B cell (primary cell): ENCODE data around the gene PHACTR4. TPM values are rescaled to one million over a fixed set of nuclear protein-coding genes. Genes with fewer than 3 reads are reported as not detected.
"Not testable (repeated sequence)": the region's sequence is repeated elsewhere in the genome, so short reads cannot be mapped to it uniquely, and the experiment has no call there.

Experiments
- ATAC-seq: fragments of 200-7000 bp; cut with Tn5 transposase; one replicate; pipeline ENCODE4 v1.10.0; 2021; ENCODE audit warnings: low read depth, mild to moderate bottlenecking, moderate number of reproducible peaks, moderate library complexity
- CTCF ChIA-PET: fragments of 350-600 bp; sonication (Branson Sonifier 250); formaldehyde crosslinking; loops from one replicate; lab custom pipeline; 2021; ENCODE audit warnings: antibody characterized with exemption, inconsistent platforms; lab: Charles Lee
- POLR2A ChIA-PET: fragments of 350-600 bp; sonication (Branson Sonifier 250); formaldehyde crosslinking; loops from one replicate; lab custom pipeline; 2021; ENCODE audit warnings: antibody characterized with exemption; lab: Charles Lee
- DNase-seq: peaks from one replicate; pipeline ENCODE4 v3.0.0; 2013
- H2AFZ ChIP-seq: 2 replicates; pipeline ENCODE4 v1.6.1; 2012; ENCODE audit warnings: mild to moderate bottlenecking, low read depth, low read length; ENCODE audit not compliant: insufficient read depth, poor library complexity, severe bottlenecking
- H3K27ac ChIP-seq, 2 donors: 1 replicate in 1 of 2; 2 replicates in 1 of 2; pipeline ENCODE4 v1.5.1; 2012 to 2013; ENCODE audit warnings: low read length in 2 of 2, mild to moderate bottlenecking in 2 of 2, moderate library complexity in 1 of 2
- H3K27me3 ChIP-seq, 4 experiments: fragments of 200-600 bp in 1 of 4; sonication (generic) in 1 of 4; replicated peaks in 1 of 4; 1 replicate in 2 of 4; 2 replicates in 2 of 4; pipeline versions ENCODE4 v1.6.1 to v1.7.0; 2013 to 2016; ENCODE audit warnings: low read length in 3 of 4, mild to moderate bottlenecking in 2 of 4, mixed read lengths in 1 of 4, moderate library complexity in 1 of 4; ENCODE audit not compliant: insufficient read depth in 4 of 4, control insufficient read depth in 3 of 4; ENCODE audit errors: control extremely low read depth in 1 of 4
- H3K36me3 ChIP-seq, 2 experiments: replicated peaks in 1 of 2; 1 replicate in 1 of 2; 2 replicates in 1 of 2; pipeline versions ENCODE4 v1.6.1 to v1.7.1; 2013; ENCODE audit warnings: low read length in 1 of 2; ENCODE audit not compliant: insufficient read depth in 2 of 2, control insufficient read depth in 1 of 2; ENCODE audit errors: control extremely low read depth in 1 of 2, extremely low read depth in 1 of 2
- H3K4me1 ChIP-seq, 2 donors: fragments of 200-600 bp in 1 of 2; sonication (generic) in 1 of 2; 1 replicate in 1 of 2; 2 replicates in 1 of 2; pipeline versions ENCODE4 v1.5.1 to v1.6.1; 2013 to 2017; ENCODE audit warnings: low read length in 2 of 2; ENCODE audit not compliant: control insufficient read depth in 2 of 2, insufficient read depth in 2 of 2
- H3K4me2 ChIP-seq: replicated peaks from 2 replicates; pipeline ENCODE3; 2012; ENCODE audit warnings: mild to moderate bottlenecking, low read depth, low read length; ENCODE audit not compliant: poor library complexity, severe bottlenecking
- H3K4me3 ChIP-seq, 5 experiments: fragments of 200-600 bp in 1 of 5; sonication (generic) in 1 of 5; 1 replicate in 3 of 5; 2 replicates in 2 of 5; pipeline versions ENCODE4 v1.5.1 to v1.7.0; 2011 to 2016; ENCODE audit warnings: low read length in 4 of 5, mild to moderate bottlenecking in 4 of 5, low read depth in 2 of 5, control low read depth in 1 of 5, moderate library complexity in 1 of 5; ENCODE audit not compliant: insufficient read depth in 1 of 5; ENCODE audit errors: control extremely low read depth in 1 of 5, extremely low read depth in 1 of 5
- H3K79me2 ChIP-seq: fragments of 200-600 bp; sonication (generic); one replicate; pipeline ENCODE4 v1.6.0; 2016; ENCODE audit warnings: low read length; ENCODE audit not compliant: control insufficient read depth, insufficient read depth
- H3K9ac ChIP-seq: fragments of 200-600 bp; sonication (generic); 2 replicates; pipeline ENCODE4 v1.6.1; 2017; ENCODE audit warnings: mild to moderate bottlenecking, low read length, moderate library complexity
- H3K9me3 ChIP-seq, 3 donors: one replicate each; pipeline versions ENCODE4 v1.6.1 to v1.7.1; 2013; ENCODE audit warnings: low read length in 2 of 3; ENCODE audit not compliant: control insufficient read depth in 2 of 3, insufficient read depth in 1 of 3; ENCODE audit errors: control extremely low read depth in 1 of 3
- H4K20me1 ChIP-seq: 2 replicates; pipeline ENCODE4 v1.6.0; 2012; ENCODE audit warnings: mild to moderate bottlenecking, low read length; ENCODE audit not compliant: insufficient read depth, control insufficient read depth, poor library complexity, severe bottlenecking
- H3K27ac Mint-ChIP-seq: one replicate; pipeline ENCODE4 v1.8.0; 2021; ENCODE audit warnings: mixed read lengths
- H3K27me3 Mint-ChIP-seq: one replicate; pipeline ENCODE4 v1.8.0; 2021; ENCODE audit warnings: mixed read lengths
- H3K4me1 Mint-ChIP-seq: one replicate; pipeline ENCODE4 v1.8.0; 2021; ENCODE audit warnings: mixed read lengths
- H3K4me3 Mint-ChIP-seq: one replicate; pipeline ENCODE4 v1.8.0; 2021; ENCODE audit warnings: mixed read lengths
- H3K9me3 Mint-ChIP-seq: one replicate; pipeline ENCODE4 v1.8.0; 2022; ENCODE audit warnings: mixed read lengths; ENCODE audit not compliant: insufficient read depth
- EZH2 ChIP-seq: IDR thresholded peaks from 2 replicates; pipeline ENCODE4 v1.6.1; 2012; ENCODE audit warnings: borderline replicate concordance, low read depth, mild to moderate bottlenecking, moderate library complexity, low read length; ENCODE audit not compliant: insufficient read depth, poor library complexity, severe bottlenecking
- WGBS: methylation state at CpG from one replicate; pipeline ENCODE4 v1.1.5; 2013; ENCODE audit warnings: missing lambda C conversion rate; ENCODE audit not compliant: insufficient coverage; 5-methylcytosine and 5-hydroxymethylcytosine counted together
- intact Hi-C: fragments of 100-400 bp; cut with micrococcal nuclease; formaldehyde crosslinking; loops from one replicate; pipeline ENCODE4 v1.10.0; 2022
- polyA plus RNA-seq: library from polyadenylated mRNA; depleted of rRNA; stranded (reverse); fragments of >200 nt; gene quantifications from 2 replicates; pipeline ENCODE4 v1.2.3, GENCODE V29; 2012
- total RNA-seq, 2 donors: library from RNA; stranded (reverse); fragments of 120-200 nt in 1 of 2; gene quantifications; 1 replicate in 1 of 2; 2 replicates in 1 of 2; pipeline versions ENCODE4 v1.2.3 to v1.2.4, GENCODE V29; 2013 to 2022
- TF ChIP-seq, protein P1 (sequence below): fragments of 200-600 bp; IDR thresholded peaks from one replicate; pipeline ENCODE4 v1.8.0; 2022; ENCODE audit warnings: antibody characterized with exemption, mild to moderate bottlenecking

PHACTR4 gene
- total and polyA plus RNA-seq, 2 donors (not counting 1 experiment from before 2014, with no cell fraction given): 9.8 to 41.6 TPM

DNA sequence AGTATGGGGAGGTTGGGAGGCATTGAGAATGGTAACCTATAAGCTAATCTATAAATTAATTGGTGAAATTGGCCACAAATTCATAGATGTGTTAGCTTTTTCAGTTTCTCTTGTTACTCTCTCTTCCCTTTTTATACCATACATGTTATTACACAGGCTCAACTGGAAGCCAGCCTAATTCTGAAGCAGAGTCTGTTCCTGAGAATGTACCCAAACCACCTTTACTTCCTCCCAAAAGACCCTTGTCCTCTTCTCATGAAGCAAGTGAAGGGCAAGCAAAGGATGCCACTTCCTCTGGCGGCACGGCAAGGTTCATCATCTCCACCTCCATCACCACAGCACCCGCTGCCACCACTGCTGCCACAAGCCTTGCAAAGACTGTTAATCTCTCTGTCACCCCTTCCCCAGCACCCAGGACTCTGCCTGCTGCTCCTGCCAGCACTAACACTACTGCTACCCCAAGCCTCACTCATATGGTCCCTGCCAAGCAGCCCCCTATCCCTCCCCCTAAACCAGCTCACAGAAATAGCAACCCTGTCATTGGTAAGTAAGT lies 96.8 kb downstream of the PHACTR4 start:
- Histone ChIP-seq H3K27me3 (no peaks in the 10 kb centered on the region), H3K4me2 (no peak overlapping the region), H3K4me1 (no peaks in the 10 kb centered on the region), H3K9ac (no peak overlapping the region), H3K79me2 (no peaks in the 10 kb centered on the region), H3K4me3 (no peak overlapping the region), H4K20me1 (no peaks in the 10 kb centered on the region), H3K9me3 (no peaks in the 10 kb centered on the region), H3K27ac (no peak overlapping the region), H2AFZ (no peak overlapping the region), H3K36me3 (peaks cover 1 to 28% of the 10 kb centered on the region in 2 experiments)
- ChIA-PET CTCF (no interaction called here), POLR2A (interaction anchor here (0.6 kb wide), 1 partner anchor 298 kb away, joined by 3 read pairs; no protein-coding TSS in a partner anchor)
- Mint-ChIP-seq H3K4me1 (no peaks in the 10 kb centered on the region), H3K27me3 (no peaks in the 10 kb centered on the region), H3K4me3 (no peak overlapping the region), H3K9me3 (no peaks in the 10 kb centered on the region), H3K27ac (no peak overlapping the region)
- TF ChIP-seq, protein P1, sequence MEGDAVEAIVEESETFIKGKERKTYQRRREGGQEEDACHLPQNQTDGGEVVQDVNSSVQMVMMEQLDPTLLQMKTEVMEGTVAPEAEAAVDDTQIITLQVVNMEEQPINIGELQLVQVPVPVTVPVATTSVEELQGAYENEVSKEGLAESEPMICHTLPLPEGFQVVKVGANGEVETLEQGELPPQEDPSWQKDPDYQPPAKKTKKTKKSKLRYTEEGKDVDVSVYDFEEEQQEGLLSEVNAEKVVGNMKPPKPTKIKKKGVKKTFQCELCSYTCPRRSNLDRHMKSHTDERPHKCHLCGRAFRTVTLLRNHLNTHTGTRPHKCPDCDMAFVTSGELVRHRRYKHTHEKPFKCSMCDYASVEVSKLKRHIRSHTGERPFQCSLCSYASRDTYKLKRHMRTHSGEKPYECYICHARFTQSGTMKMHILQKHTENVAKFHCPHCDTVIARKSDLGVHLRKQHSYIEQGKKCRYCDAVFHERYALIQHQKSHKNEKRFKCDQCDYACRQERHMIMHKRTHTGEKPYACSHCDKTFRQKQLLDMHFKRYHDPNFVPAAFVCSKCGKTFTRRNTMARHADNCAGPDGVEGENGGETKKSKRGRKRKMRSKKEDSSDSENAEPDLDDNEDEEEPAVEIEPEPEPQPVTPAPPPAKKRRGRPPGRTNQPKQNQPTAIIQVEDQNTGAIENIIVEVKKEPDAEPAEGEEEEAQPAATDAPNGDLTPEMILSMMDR: no peak
- no peak for TF ChIP-seq EZH2
- intact Hi-C loops: no loop called here
- ATAC-seq: no peak
- no peak for DNase-seq
- WGBS: 92% methylated on average over 3 of the region's 3 CpGs

DNA sequence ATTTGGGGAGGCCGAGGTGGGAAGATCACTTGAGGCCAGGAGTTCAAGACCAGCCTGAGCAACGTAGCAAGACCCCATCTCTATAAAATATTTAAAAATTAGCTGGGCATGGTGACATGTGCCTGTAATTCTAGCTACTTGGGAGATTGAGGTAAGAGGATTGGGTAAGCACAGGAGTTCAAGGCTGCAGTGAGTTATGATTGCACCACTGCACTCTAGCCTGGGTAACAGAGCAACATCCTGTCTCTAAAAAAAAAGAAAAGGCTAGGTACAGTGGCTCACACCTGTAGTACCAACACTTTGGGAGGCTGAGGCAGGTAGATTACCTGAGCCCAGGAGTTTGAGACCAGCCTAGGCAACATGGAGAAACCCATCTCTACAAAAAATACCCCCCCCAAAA lies 100.6 kb downstream of the PHACTR4 start:
- no peak overlapping the region for H3K27ac Mint-ChIP-seq
- no peak overlapping the region for H2AFZ ChIP-seq
- no CpG with 5 or more reads among the region's 2 CpGs for WGBS
- intact Hi-C loops: no loop called here
- ChIA-PET POLR2A (interaction anchor here (0.6 kb wide), 1 partner anchor 48 kb away, joined by 4 read pairs; no protein-coding TSS in a partner anchor), CTCF (no interaction called here)
- H3K36me3 ChIP-seq: peaks cover 1 to 31% of the 10 kb centered on the region in 2 experiments
- no peaks in the 10 kb centered on the region for H3K9me3 ChIP-seq
- no peak overlapping the region for H3K4me2 ChIP-seq
- H3K9me3 Mint-ChIP-seq: no peaks in the 10 kb centered on the region
- H3K4me1 Mint-ChIP-seq: no peaks in the 10 kb centered on the region
- no peak overlapping the region for H3K9ac ChIP-seq
- no peaks in the 10 kb centered on the region for H3K4me1 ChIP-seq
- H3K4me3 Mint-ChIP-seq: no peak overlapping the region
- no peak overlapping the region for H3K27ac ChIP-seq
- no peak for DNase-seq
- no peak overlapping the region for H3K4me3 ChIP-seq
- no peaks in the 10 kb centered on the region for H3K27me3 ChIP-seq
- H4K20me1 ChIP-seq: no peaks in the 10 kb centered on the region
- no peaks in the 10 kb centered on the region for H3K79me2 ChIP-seq
- no peak for ATAC-seq
- no peak for TF ChIP-seq EZH2
- TF ChIP-seq, protein P1: no peak
- no peaks in the 10 kb centered on the region for H3K27me3 Mint-ChIP-seq

DNA sequence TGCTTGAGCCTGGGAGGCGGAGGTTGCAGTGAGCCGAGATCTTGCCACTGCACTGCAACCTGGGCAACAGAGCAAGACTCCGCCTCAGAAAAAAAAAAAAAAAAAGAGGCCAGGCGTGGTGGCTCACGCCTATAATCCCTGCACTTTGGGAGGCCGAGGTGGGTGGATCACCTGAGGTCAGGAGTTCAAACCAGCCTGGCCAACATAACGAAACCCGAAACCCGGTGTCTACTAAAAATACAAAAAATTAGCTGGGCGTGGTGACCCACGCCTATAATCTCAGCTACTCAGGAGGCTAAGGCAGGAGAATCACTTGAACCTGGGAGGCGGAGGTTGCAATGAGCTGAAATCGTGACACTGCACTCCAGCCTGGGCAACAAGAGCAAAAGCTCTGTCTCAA lies 110.0 kb downstream of the PHACTR4 start:
- H3K36me3 ChIP-seq: peaks cover 5 to 48% of the 10 kb centered on the region in 2 experiments
- H3K4me1 ChIP-seq, H3K27ac Mint-ChIP-seq, H3K27ac ChIP-seq, POLR2A ChIA-PET, H3K4me3 Mint-ChIP-seq, H2AFZ ChIP-seq, H3K4me1 Mint-ChIP-seq, H3K79me2 ChIP-seq, H3K9me3 ChIP-seq, H3K4me3 ChIP-seq, H3K27me3 Mint-ChIP-seq, DNase-seq, H3K27me3 ChIP-seq, ATAC-seq, H3K4me2 ChIP-seq, H3K9ac ChIP-seq, H3K9me3 Mint-ChIP-seq, H4K20me1 ChIP-seq, intact Hi-C loops: not testable (repeated sequence)
- CTCF ChIA-PET: interaction anchor here (0.6 kb wide), 1 partner anchor 113 kb away, joined by 3 read pairs; no protein-coding TSS in a partner anchor
- WGBS: 86% methylated on average over 11 of the region's 13 CpGs
